CD14-positive monocyte (primary cell): ENCODE data around the gene PRKCQ. TPM values are rescaled to one million over a fixed set of nuclear protein-coding genes. Genes with fewer than 3 reads are reported as not detected.

ENCODE experiments used
- DNase-seq, 3 donors: peaks; one replicate each; pipeline ENCODE4 v3.0.0-alpha.2; 2011 to 2022
- H2AFZ ChIP-seq: 2 replicates; pipeline ENCODE4 v1.6.0; 2012; ENCODE audit warnings: mild to moderate bottlenecking, low read depth, low read length, inconsistent platforms; ENCODE audit not compliant: insufficient read depth, poor library complexity, severe bottlenecking
- H3K27ac ChIP-seq, 2 donors: 1 replicate in 1 of 2; 2 replicates in 1 of 2; pipeline ENCODE4 v1.5.1; 2012 to 2013; ENCODE audit warnings: low read length in 2 of 2, control low read depth in 1 of 2, inconsistent platforms in 1 of 2, low read depth in 1 of 2, mild to moderate bottlenecking in 1 of 2
- H3K27me3 ChIP-seq, 2 donors: one replicate each; pipeline versions ENCODE4 v1.6.0 to v1.6.1; 2011 to 2013; ENCODE audit warnings: low read length in 2 of 2; ENCODE audit not compliant: control insufficient read depth in 2 of 2, insufficient read depth in 2 of 2
- H3K36me3 ChIP-seq, 2 donors: replicated peaks in 1 of 2; 1 replicate in 1 of 2; 2 replicates in 1 of 2; pipeline versions ENCODE4 v1.5.1 to v1.6.1; 2012 to 2013; ENCODE audit warnings: low read length in 2 of 2, control low read depth in 1 of 2, inconsistent platforms in 1 of 2, mild to moderate bottlenecking in 1 of 2; ENCODE audit not compliant: insufficient read depth in 2 of 2, control insufficient read depth in 1 of 2
- H3K4me1 ChIP-seq, 2 donors: 1 replicate in 1 of 2; 2 replicates in 1 of 2; pipeline versions ENCODE4 v1.5.1 to v1.6.1; 2012 to 2013; ENCODE audit warnings: low read length in 2 of 2, control low read depth in 1 of 2, inconsistent platforms in 1 of 2, mild to moderate bottlenecking in 1 of 2, moderate library complexity in 1 of 2; ENCODE audit not compliant: insufficient read depth in 2 of 2, control insufficient read depth in 1 of 2
- H3K4me2 ChIP-seq: replicated peaks from 2 replicates; pipeline ENCODE3; 2012; ENCODE audit warnings: low read length, moderate library complexity, mild to moderate bottlenecking; ENCODE audit not compliant: poor library complexity, severe bottlenecking; ENCODE audit errors: extremely low read depth
- H3K4me3 ChIP-seq, 3 experiments: fragments of 200-600 bp in 1 of 3; sonication (generic) in 1 of 3; replicated peaks in 1 of 3; 1 replicate in 2 of 3; 2 replicates in 1 of 3; pipeline ENCODE4 v1.5.1; 2011 to 2013; ENCODE audit warnings: low read length in 3 of 3, mild to moderate bottlenecking in 3 of 3, control low read depth in 2 of 3, low read depth in 2 of 3, inconsistent platforms in 1 of 3, moderate library complexity in 1 of 3
- H3K79me2 ChIP-seq: 2 replicates; pipeline ENCODE4 v1.6.0; 2012; ENCODE audit warnings: mild to moderate bottlenecking, control low read depth, inconsistent platforms, low read length, moderate library complexity; ENCODE audit not compliant: insufficient read depth
- H3K9ac ChIP-seq: 2 replicates; pipeline ENCODE4 v1.6.0; 2017; ENCODE audit warnings: low read length, mild to moderate bottlenecking; ENCODE audit not compliant: insufficient read depth, poor library complexity, severe bottlenecking
- H3K9me3 ChIP-seq, 2 donors: replicated peaks in 1 of 2; 1 replicate in 1 of 2; 2 replicates in 1 of 2; pipeline versions ENCODE4 v1.5.1 to v1.6.1; 2012 to 2013; ENCODE audit warnings: low read length in 2 of 2, control low read depth in 1 of 2; ENCODE audit not compliant: control insufficient read depth in 1 of 2, insufficient read depth in 1 of 2
- H4K20me1 ChIP-seq: 2 replicates; pipeline ENCODE4 v1.6.0; 2012; ENCODE audit warnings: mild to moderate bottlenecking, low read length, control low read depth, moderate library complexity; ENCODE audit not compliant: insufficient read depth
- H3K27ac Mint-ChIP-seq, 7 donors: one replicate each; pipeline ENCODE4 v1.8.0; 2020; ENCODE audit warnings: mild to moderate bottlenecking in 7 of 7, mixed read lengths in 7 of 7, moderate library complexity in 6 of 7, inconsistent platforms in 2 of 7
- H3K27me3 Mint-ChIP-seq, 3 donors: one replicate each; pipeline ENCODE4 v1.8.0; 2021 to 2022; ENCODE audit warnings: low read depth in 3 of 3, mild to moderate bottlenecking in 3 of 3, mixed read lengths in 3 of 3, moderate library complexity in 3 of 3, inconsistent platforms in 1 of 3
- H3K36me3 Mint-ChIP-seq, 2 donors: one replicate each; pipeline ENCODE4 v1.8.0; 2020; ENCODE audit warnings: mixed read lengths in 2 of 2, inconsistent platforms in 1 of 2, mild to moderate bottlenecking in 1 of 2
- H3K4me1 Mint-ChIP-seq: one replicate; pipeline ENCODE4 v1.8.0; 2020; ENCODE audit warnings: mild to moderate bottlenecking, mixed read lengths
- H3K4me3 Mint-ChIP-seq, 2 donors: one replicate each; pipeline ENCODE4 v1.8.0; 2020; ENCODE audit warnings: mild to moderate bottlenecking in 2 of 2, mixed read lengths in 2 of 2, moderate library complexity in 1 of 2
- H3K9me3 Mint-ChIP-seq, 7 donors: one replicate each; pipeline ENCODE4 v1.8.0; 2020 to 2022; ENCODE audit warnings: mixed read lengths in 7 of 7, mild to moderate bottlenecking in 6 of 7, moderate library complexity in 6 of 7, inconsistent platforms in 2 of 7
- WGBS: methylation state at CpG from one replicate; pipeline ENCODE4 v1.1.5; 2013; ENCODE audit warnings: missing lambda C conversion rate; ENCODE audit not compliant: insufficient coverage; 5-methylcytosine and 5-hydroxymethylcytosine counted together
- intact Hi-C, 2 donors: fragments of 100-400 bp; cut with micrococcal nuclease; formaldehyde crosslinking; loops; one replicate each; pipeline versions ENCODE4 v1.15.0 to v1.15.1; 2023
- polyA plus RNA-seq, 3 donors: library from polyadenylated mRNA; depleted of rRNA in 1 of 3; unstranded in 2 of 3; stranded (reverse) in 1 of 3; fragments of 300-500 nt in 2 of 3; fragments of >200 nt in 1 of 3; fragmentation: Illumina TruSeq in 2 of 3; gene quantifications; 1 replicate in 2 of 3; 2 replicates in 1 of 3; pipeline ENCODE4 v1.2.3, GENCODE V29; 2012 to 2021
- TF ChIP-seq, protein P1 (sequence below): fragments of 200-600 bp; IDR thresholded peaks from one replicate; pipeline ENCODE4 v1.8.0; 2022; ENCODE audit warnings: antibody characterized with exemption, mild to moderate bottlenecking

PRKCQ gene
- polyA plus RNA-seq, 3 donors, result 0.01 to 0.29 (median 0.09) TPM

GRCh38 chr10:6395606-6396005 lies 184.5 kb downstream of the PRKCQ start:
- H3K79me2 ChIP-seq, result no peaks in the 10 kb centered on the region
- 28% methylated on average over 4 of the region's 8 CpGs for WGBS
- H3K27ac Mint-ChIP-seq, result peak overlapping the region; percentile 91 to 100 (median 98)
- peaks cover 0 to 8% (median 4%) of the 10 kb centered on the region in 7 donors for H3K9me3 Mint-ChIP-seq
- peak overlapping the region; percentile 37 for H2AFZ ChIP-seq
- H3K36me3 ChIP-seq, result no peaks in the 10 kb centered on the region
- intact Hi-C loops, result loop anchor here (1.0 to 10.0 kb wide), 2 partner anchors 9 to 51 kb away; no protein-coding TSS in a partner anchor
- H3K9ac ChIP-seq, result no peak overlapping the region
- peaks cover 0 to 7% (median 1%) of the 10 kb centered on the region in 3 donors for H3K27me3 Mint-ChIP-seq
- peak overlapping the region in 1 of 3 experiments; percentile 18 for H3K4me3 ChIP-seq
- H3K36me3 Mint-ChIP-seq, result peaks cover 3 to 15% of the 10 kb centered on the region in 2 donors
- peak in 2 of 3 donors; percentile 47 to 67 for DNase-seq
- H4K20me1 ChIP-seq, result no peaks in the 10 kb centered on the region
- H3K4me3 Mint-ChIP-seq, result peak overlapping the region in 1 of 2 donors; percentile 62
- peaks cover 73% of the 10 kb centered on the region for H3K4me1 Mint-ChIP-seq
- peak overlapping the region; percentile 19 for H3K4me2 ChIP-seq
- H3K27ac ChIP-seq, result peak overlapping the region in 1 of 2 donors; percentile 85
- TF ChIP-seq, protein P1, sequence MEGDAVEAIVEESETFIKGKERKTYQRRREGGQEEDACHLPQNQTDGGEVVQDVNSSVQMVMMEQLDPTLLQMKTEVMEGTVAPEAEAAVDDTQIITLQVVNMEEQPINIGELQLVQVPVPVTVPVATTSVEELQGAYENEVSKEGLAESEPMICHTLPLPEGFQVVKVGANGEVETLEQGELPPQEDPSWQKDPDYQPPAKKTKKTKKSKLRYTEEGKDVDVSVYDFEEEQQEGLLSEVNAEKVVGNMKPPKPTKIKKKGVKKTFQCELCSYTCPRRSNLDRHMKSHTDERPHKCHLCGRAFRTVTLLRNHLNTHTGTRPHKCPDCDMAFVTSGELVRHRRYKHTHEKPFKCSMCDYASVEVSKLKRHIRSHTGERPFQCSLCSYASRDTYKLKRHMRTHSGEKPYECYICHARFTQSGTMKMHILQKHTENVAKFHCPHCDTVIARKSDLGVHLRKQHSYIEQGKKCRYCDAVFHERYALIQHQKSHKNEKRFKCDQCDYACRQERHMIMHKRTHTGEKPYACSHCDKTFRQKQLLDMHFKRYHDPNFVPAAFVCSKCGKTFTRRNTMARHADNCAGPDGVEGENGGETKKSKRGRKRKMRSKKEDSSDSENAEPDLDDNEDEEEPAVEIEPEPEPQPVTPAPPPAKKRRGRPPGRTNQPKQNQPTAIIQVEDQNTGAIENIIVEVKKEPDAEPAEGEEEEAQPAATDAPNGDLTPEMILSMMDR, result no peak
- H3K27me3 ChIP-seq, result no peaks in the 10 kb centered on the region
- H3K9me3 ChIP-seq, result peaks cover 0 to 2% of the 10 kb centered on the region in 2 donors
- peaks cover 68 to 72% of the 10 kb centered on the region in 2 donors for H3K4me1 ChIP-seq

- Mint-ChIP-seq H3K9me3 (peaks cover 4 to 18% (median 13%) of the 10 kb centered on the region in 7 donors), H3K36me3 (peaks cover 4 to 13% of the 10 kb centered on the region in 2 donors), H3K27me3 (peaks cover 0 to 2% (median 0%) of the 10 kb centered on the region in 3 donors), H3K4me3 (no peak overlapping the region), H3K4me1 (peaks cover 65% of the 10 kb centered on the region), H3K27ac (peak overlapping the region in 3 of 7 donors; percentile 39 to 98 (median 42))
- Histone ChIP-seq H2AFZ (no peak overlapping the region), H3K9ac (no peak overlapping the region), H3K27ac (no peak overlapping the region), H3K79me2 (no peaks in the 10 kb centered on the region), H4K20me1 (no peaks in the 10 kb centered on the region), H3K4me2 (no peak overlapping the region), H3K36me3 (no peaks in the 10 kb centered on the region), H3K9me3 (peaks cover 5 to 6% of the 10 kb centered on the region in 2 donors), H3K4me3 (no peak overlapping the region), H3K4me1 (peaks cover 55 to 59% of the 10 kb centered on the region in 2 donors), H3K27me3 (no peaks in the 10 kb centered on the region)
- no peak for DNase-seq
- TF ChIP-seq, protein P1, result no peak
- 100% methylated on average over 2 of the region's 5 CpGs for WGBS
- intact Hi-C loops, result loop anchor here in 1 of 2 donors (10.0 kb wide), 1 partner anchor 49 kb away; no protein-coding TSS in a partner anchor
These were observed 186.0 kb downstream of the PRKCQ start for GRCh38 chr10:6394084-6394483.
